IPS-15b (cell line): ENCODE measurements around the gene C5AR1.
A peak's percentile ranks its signal among the peaks of the same experiment; 100 is the strongest.
"Not testable (repeated sequence)": the region's sequence is repeated elsewhere in the genome, so short reads cannot be mapped to it uniquely, and the experiment has no call there.

Experiments
- H3K27me3 ChIP-seq: one replicate; pipeline ENCODE4 v1.6.1; 2013; ENCODE audit warnings: low read length; ENCODE audit not compliant: control insufficient read depth, insufficient read depth
- H3K36me3 ChIP-seq: one replicate; pipeline ENCODE4 v1.6.1; 2013; ENCODE audit warnings: low read length; ENCODE audit not compliant: control insufficient read depth, insufficient read depth
- H3K4me1 ChIP-seq: one replicate; pipeline ENCODE4 v1.6.1; 2013; ENCODE audit warnings: mild to moderate bottlenecking, low read length; ENCODE audit not compliant: control insufficient read depth, insufficient read depth
- H3K4me3 ChIP-seq: one replicate; pipeline ENCODE4 v1.5.1; 2013; ENCODE audit warnings: low read depth, low read length
- H3K9ac ChIP-seq: one replicate; pipeline ENCODE4 v1.6.1; 2013; ENCODE audit warnings: low read depth, mild to moderate bottlenecking, low read length
- H3K9me3 ChIP-seq: one replicate; pipeline ENCODE4 v1.6.1; 2013; ENCODE audit warnings: mild to moderate bottlenecking, low read length; ENCODE audit not compliant: control insufficient read depth, insufficient read depth

The C5AR1 gene

GRCh38 chr19:47340477-47341208 is 31.0 kb downstream of the C5AR1 start:
- Histone ChIP-seq H3K36me3 (no peaks in the 10 kb centered on the region), H3K9me3 (no peaks in the 10 kb centered on the region), H3K4me1 (no peaks in the 10 kb centered on the region), H3K9ac (no peak overlapping the region), H3K27me3 (no peaks in the 10 kb centered on the region), H3K4me3 (no peak overlapping the region)

- H3K4me1 ChIP-seq = no peaks in the 10 kb centered on the region
- H3K27me3 ChIP-seq = no peaks in the 10 kb centered on the region
- no peak overlapping the region for H3K9ac ChIP-seq
- H3K9me3 ChIP-seq = no peaks in the 10 kb centered on the region
- H3K4me3 ChIP-seq = no peak overlapping the region
- H3K36me3 ChIP-seq = no peaks in the 10 kb centered on the region
Observed at GRCh38 chr19:47341734-47342133, 32.1 kb downstream of the C5AR1 start.

DNA sequence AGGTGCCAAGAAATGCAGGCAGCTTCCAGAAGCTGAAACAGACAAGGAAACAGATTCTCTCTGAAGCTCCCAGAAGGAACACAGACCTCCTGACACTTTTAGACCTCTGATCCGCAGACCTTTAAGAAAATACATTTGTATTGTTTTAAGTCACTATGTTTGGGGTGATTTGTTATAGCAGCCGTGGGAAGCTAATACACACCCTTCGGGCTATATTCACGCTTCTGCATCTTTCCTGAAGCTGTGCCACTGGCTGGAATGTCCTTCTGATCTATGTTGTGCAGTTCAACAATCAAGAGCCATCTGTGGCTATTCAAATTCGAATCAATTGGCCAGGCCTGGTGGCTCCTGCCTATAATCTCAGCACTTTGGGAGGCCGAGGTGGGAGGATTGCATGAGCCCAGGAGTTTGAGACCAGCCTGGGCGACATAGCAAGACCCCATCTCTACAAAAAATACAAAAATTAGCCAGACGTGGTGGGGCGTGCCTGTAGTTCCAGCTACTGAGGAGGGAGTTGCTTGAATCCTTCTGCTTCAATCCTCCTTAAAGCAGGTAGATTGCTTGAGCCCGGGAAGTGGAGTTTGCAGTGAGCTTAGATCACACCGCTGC is 33.6 kb downstream of the C5AR1 start:
- no peaks in the 10 kb centered on the region for H3K9me3 ChIP-seq
- no peaks in the 10 kb centered on the region for H3K27me3 ChIP-seq
- no peaks in the 10 kb centered on the region for H3K4me1 ChIP-seq
- H3K9ac ChIP-seq = no peak overlapping the region
- H3K36me3 ChIP-seq = no peaks in the 10 kb centered on the region
- H3K4me3 ChIP-seq = no peak overlapping the region

DNA sequence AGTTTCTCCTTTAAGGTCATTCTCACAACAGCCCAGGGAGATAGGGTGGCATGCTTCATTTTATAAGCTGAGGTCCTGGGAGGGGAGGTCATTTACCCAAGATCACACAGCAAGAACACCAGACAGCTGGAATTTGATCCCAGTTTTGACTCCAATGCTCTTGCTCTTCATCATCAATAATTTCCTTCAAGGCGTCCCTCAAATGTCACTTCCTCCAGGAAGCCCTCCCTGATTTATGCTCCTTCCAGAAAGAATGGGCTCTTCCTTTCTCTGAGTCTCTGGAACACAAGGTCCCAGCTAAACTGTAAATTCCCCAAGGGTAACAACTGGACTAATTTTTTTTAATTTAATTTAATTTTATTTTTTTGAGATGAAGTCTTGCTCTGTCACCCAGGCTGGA is 34.8 kb downstream of the C5AR1 start:
- Histone ChIP-seq H3K4me3 (no peak overlapping the region), H3K9me3 (no peaks in the 10 kb centered on the region)

GRCh38 chr19:47346024-47346423 is 36.4 kb downstream of the C5AR1 start:
- not testable (repeated sequence) for H3K36me3 ChIP-seq, H3K4me1 ChIP-seq, H3K9me3 ChIP-seq, H3K4me3 ChIP-seq, H3K9ac ChIP-seq, H3K27me3 ChIP-seq

More for the DNA sequence above, 34.8 kb downstream of the C5AR1 start:
- Histone ChIP-seq H3K4me1 (peaks cover 2% of the 10 kb centered on the region), H3K36me3 (no peaks in the 10 kb centered on the region), H3K9ac (no peak overlapping the region), H3K27me3 (no peaks in the 10 kb centered on the region)

DNA sequence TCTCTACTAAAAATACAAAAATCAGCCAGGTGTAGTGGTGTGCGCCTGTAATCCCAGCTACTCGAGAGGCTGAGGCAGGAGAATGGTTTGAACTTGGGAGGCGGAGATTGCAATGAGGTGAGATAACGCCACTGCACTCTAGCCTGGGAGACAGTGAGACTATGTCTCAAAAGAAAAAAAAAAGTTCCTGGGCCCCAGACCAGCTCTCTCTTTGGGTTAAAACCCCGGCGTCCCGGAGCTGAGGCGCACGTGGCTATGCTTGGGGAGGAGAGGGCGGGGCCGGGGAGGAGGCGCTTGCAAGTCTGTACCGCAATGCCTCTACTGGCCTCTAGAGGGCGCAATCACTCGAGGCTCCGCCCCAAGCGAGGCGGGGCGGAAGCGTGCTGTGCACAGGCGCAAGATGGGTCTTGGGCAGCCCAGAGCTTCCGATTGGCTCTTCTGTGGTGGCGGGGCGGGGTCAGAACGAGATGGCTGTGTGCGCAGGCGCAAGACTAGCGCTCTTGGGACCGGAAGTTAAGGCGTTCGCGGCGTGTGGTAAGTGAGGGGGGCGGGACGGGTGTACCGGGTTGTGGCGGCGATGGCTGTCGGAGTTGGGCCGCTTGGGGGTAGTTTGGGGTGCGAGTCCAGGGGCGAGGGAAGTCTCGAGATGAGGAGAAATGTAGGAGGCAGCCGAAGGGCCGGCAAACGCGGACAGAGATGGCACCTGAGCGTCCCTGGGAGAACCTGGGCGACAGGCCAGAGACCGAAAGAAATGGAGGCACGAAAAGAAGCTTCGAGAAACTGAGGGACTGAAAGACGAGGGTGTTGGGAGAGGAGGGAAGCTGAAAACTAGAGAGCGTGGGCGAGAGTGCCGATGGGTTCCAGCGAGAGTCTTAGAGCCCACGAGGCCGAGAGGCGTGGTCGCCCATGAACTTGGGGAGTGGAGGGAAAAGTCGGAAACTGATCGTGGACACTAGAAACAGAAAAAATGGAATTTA is 39.4 kb downstream of the C5AR1 start, which contains the start of gene DHX34:
Gene DHX34, plus strand, starts transcription at position 497 of the 977 bp plus-strand sequence. CDS start 3,716 bp downstream, outside the sequence.
- Histone ChIP-seq H3K27me3 (no peaks in the 10 kb centered on the region), H3K4me1 (peaks cover 7% of the 10 kb centered on the region), H3K36me3 (peaks cover 14% of the 10 kb centered on the region), H3K9ac (peak within 1 kb of the TSS; percentile 72), H3K9me3 (no peaks in the 10 kb centered on the region), H3K4me3 (peak within 1 kb of the TSS; percentile 86)

DNA sequence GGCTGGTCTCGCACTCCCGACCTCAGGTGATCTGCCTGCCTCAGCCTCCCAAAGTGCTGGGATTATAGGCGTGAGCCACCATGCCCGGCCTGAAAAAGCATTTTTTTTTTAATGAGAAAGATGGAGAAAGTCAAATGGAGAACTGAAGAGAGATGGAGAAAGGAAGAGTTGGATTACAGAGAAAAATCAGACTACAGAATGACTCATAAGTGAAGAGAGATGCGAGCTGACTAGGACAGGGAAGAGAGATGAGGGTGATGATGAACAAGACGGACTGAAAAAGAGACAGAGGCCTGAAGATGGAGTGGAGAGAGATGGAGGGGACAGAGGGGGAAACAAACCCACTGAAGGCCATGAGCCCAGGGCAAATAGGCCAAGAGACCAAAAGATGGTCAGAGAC is 41.0 kb downstream of the C5AR1 start:
- Histone ChIP-seq H3K27me3 (no peaks in the 10 kb centered on the region), H3K4me1 (peaks cover 7% of the 10 kb centered on the region), H3K9me3 (no peaks in the 10 kb centered on the region), H3K36me3 (peaks cover 22% of the 10 kb centered on the region), H3K9ac (no peak overlapping the region), H3K4me3 (no peak overlapping the region)

DNA sequence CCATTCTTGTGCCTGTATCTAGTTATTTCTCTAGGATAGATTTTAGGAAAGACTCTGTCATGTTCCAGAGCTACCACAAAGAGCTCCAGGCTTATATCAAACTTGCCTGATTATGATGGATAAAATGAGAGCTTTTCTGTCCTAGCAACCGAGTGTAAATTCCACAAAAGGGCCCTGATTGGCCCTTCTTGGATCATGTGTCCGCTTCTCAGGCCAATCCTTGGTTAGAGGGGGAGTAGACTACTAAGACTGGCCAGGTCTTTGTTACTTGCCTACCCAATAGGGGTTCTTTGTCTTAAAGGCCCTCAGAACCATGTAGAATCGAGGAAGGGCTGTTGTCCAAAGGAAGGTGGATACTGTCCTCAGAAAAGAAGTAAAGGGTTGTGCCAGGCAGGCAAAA is 41.9 kb downstream of the C5AR1 start:
- Histone ChIP-seq H3K4me1 (peaks cover 7% of the 10 kb centered on the region), H3K9ac (no peak overlapping the region), H3K36me3 (peaks cover 30% of the 10 kb centered on the region)

DNA sequence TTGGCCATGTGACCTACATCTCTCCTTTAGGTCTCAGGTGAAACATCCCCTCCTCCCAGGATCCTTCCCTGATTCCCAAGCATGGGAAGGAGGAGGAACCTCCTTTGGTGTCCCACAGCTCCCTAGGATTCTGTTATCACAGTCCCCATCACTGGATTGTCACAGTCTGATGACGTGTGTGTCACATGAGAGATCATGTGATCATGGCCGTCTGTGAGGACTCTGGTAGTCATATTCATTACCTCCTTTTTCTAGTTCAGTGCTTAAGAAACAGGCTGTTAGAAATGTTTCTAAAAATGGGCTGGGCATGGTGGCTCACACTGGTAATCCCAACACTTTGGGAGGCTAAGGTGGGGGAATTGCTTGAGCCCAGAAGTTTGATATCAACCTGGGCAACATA is 42.4 kb downstream of the C5AR1 start:
- peaks cover 7% of the 10 kb centered on the region for H3K4me1 ChIP-seq

More for the DNA sequence above, 41.9 kb downstream of the C5AR1 start:
- Histone ChIP-seq H3K27me3 (no peaks in the 10 kb centered on the region), H3K4me3 (no peak overlapping the region), H3K9me3 (no peaks in the 10 kb centered on the region)

GRCh38 chr19:47353307-47353712 is 43.6 kb downstream of the C5AR1 start:
- no peak overlapping the region for H3K9ac ChIP-seq
- H3K36me3 ChIP-seq = peaks cover 46% of the 10 kb centered on the region
- no peaks in the 10 kb centered on the region for H3K27me3 ChIP-seq
- no peaks in the 10 kb centered on the region for H3K9me3 ChIP-seq
- H3K4me3 ChIP-seq = no peak overlapping the region
- H3K4me1 ChIP-seq = peaks cover 7% of the 10 kb centered on the region

More for the DNA sequence above, 42.4 kb downstream of the C5AR1 start:
- Histone ChIP-seq H3K9ac (no peak overlapping the region), H3K4me3 (no peak overlapping the region), H3K9me3 (no peaks in the 10 kb centered on the region), H3K36me3 (peaks cover 35% of the 10 kb centered on the region), H3K27me3 (no peaks in the 10 kb centered on the region)

GRCh38 chr19:47356900-47357299 is 47.2 kb downstream of the C5AR1 start:
- Histone ChIP-seq H3K9me3 (no peaks in the 10 kb centered on the region), H3K4me3 (no peak overlapping the region), H3K36me3 (peaks cover 72% of the 10 kb centered on the region), H3K4me1 (no peaks in the 10 kb centered on the region), H3K27me3 (no peaks in the 10 kb centered on the region), H3K9ac (no peak overlapping the region)
